Skin epidermis (tissue), 12 donors: ENCODE measurements around the gene RNU1-3.
A peak's percentile ranks its signal among the peaks of the same experiment; 100 is the strongest.
"Not testable (repeated sequence)": the region's sequence is repeated elsewhere in the genome, so short reads cannot be mapped to it uniquely, and the experiment has no call there.

Experiments
- H3K27ac ChIP-seq, 21 experiments: fragments of 200-600 bp; sonication (generic) in 11 of 21; one replicate each; pipeline ENCODE4 v1.5.0; 2020; ENCODE audit warnings: mild to moderate bottlenecking in 3 of 21, inconsistent platforms in 2 of 21, moderate library complexity in 2 of 21
- H3K4me3 ChIP-seq, 7 experiments: fragments of 200-600 bp; sonication (generic) in 2 of 7; one replicate each; pipeline ENCODE4 v1.5.0; 2020; ENCODE audit warnings: inconsistent platforms in 2 of 7, mild to moderate bottlenecking in 2 of 7, moderate library complexity in 1 of 7

Gene RNU1-3

DNA sequence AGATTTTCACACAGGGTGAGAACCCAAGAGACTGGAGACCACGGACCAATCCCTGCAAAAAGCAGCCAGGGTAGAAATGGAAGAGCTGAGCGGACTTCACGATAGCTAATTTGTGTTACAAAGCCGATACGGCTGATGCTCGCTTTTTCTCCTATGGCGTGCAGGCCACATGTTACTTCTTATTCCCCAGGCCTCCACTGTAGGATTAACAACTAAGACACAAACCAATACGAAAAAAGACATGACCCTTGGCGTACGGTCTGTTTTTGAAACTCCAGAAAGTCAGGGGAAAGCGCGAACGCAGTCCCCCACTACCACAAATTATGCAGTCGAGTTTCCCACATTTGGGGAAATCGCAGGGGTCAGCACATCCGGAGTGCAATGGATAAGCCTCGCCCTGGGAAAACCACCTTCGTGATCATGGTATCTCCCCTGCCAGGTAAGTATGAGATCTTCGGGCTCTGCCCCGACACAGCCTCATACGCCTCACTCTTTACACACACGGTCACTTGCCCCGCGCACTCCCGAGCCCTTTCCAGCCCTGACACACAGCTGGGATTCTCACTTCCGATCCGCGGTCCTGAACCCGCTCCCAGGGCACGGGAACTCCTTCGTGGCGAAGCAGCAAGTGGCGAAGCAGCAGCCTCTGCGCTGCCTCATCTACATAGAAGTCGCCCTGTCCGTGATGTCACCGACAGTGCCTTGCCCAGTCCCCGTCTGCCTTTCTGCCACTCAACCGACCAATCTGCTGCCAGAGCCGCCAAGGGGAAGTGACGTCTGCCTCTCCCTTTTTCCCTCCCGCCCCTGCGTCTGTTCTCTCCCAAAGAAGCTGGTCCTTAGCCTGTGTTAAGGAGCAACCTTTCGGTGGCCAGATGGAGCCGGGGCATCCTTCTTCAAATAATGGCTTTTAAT, at the start of gene RNU1-3:
Gene RNU1-3, minus strand, starts transcription at position 447 of the 912 bp plus-strand sequence.
- not testable (repeated sequence) for H3K27ac ChIP-seq, H3K4me3 ChIP-seq

DNA sequence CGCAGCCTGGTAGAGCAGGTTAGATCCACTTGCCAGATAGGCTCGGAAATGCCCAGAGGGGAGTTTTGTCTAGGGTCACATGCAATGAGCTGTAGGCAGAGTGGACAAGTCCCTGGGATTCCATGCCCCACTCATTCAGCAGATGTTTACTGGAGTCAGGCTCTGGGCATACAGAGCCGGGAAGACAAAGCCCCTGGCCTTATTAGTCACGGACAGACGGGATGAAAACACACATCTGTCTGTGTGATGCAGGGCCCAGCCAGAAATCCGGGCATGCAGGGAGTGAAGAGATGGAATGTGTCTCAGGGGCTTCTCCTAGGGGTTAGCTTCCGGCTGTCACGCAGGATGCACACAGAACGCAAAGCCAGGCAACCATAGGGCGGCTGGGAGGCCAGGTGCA, 46.7 kb upstream of the RNU1-3 start:
- not testable (repeated sequence) for H3K27ac ChIP-seq, H3K4me3 ChIP-seq

DNA sequence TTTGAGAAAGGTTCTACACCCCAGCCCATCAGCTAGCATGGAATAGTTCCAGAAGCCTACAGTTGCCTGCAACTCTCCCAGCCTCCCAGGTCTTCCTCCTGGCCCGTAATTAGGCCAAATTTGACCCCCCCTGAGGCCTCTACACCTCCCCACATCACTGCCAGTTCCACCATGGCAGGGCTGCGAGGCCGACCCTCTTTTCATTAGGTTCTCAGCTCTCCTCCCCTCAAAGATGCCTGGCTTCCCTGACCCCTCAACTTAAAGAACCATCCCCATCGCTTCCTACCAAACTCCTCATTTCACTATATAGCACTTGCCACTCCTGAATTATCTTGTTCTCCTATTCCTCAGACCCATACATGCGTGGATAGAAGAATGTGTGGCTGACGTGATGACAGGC, 46.2 kb upstream of the RNU1-3 start:
- not testable (repeated sequence) for H3K4me3 ChIP-seq, H3K27ac ChIP-seq

DNA sequence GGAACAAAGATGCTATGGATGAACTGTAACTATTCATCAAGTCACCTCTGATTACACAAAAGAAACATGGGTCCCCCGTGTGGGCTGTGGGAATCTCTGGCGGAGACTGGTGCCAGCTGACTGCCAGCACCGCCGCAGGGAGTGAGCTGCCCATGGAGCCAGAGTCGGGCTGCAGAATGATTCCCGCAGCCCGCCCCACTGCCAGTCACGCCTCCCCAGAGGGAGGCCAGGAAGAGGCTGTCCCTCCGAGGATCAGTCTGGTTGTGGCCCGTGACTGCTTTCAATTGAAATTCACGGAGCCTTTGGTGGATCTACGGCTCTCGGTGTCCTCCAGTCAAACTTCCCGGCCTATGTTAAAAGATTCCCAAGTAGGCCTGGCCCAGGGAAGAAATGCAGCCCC, 45.8 kb upstream of the RNU1-3 start:
- H3K4me3 ChIP-seq, H3K27ac ChIP-seq: not testable (repeated sequence)

DNA sequence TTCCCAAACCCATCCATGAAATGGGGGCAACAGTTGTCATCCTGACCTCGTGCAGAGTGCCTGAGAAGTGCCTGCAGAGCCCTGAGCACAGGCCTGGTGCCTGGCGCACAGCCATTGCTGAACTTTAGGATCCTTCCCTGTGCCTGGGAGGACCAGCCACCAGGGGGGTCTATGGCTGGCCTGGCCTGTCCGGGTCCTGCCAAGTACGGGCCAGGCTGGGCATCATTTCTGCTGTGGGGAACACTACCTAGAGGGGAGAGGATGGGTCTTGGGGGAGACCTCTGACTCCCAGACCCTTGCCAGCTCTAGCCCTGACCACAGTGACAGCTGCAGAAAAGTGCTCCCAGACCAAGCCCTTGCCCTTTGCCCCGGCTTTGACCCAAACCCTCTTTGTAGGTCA, 45.4 kb upstream of the RNU1-3 start:
- H3K27ac ChIP-seq, H3K4me3 ChIP-seq: not testable (repeated sequence)

DNA sequence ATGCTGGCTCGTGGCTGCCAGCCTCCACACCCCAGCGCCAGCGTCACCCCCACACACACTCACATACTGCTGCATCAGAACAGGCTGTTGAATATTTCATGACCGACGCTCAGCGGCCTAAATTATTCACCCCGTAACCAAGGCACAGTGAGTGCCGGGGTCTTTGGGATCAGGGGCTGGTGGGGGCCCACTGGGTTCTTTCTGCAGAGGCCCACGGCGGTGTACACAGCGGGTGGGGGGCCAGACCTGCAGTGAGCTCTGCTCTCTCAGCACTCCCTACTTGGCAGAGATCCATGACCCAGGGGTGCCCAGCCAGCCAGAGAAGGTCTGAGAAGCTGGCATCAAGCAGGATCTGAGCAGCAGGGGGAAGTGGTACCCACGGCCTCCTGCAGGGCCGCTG, 43.9 kb upstream of the RNU1-3 start:
- not testable (repeated sequence) for H3K4me3 ChIP-seq, H3K27ac ChIP-seq

DNA sequence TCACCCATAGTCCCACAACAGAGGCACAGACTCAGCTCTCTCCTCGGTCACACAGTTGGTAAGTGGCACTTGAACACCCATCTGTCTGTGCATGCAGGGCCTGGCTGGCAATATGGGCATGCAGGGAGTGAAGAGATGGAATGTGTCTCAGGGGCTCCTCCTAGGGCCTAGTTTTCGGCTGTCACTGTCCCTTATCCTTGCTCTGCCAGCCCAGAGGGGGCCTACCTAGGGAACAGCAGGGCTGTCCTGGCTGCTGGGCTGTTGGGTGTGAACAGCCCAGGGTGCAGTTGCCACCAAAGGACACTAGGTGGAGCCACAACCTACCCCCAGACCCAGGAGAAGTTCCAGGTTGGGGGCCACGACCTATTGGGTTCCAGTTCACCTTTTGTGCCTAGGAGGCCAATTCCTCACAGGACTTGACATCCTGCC, 42.9 kb upstream of the RNU1-3 start:
- H3K27ac ChIP-seq, H3K4me3 ChIP-seq: not testable (repeated sequence)

DNA sequence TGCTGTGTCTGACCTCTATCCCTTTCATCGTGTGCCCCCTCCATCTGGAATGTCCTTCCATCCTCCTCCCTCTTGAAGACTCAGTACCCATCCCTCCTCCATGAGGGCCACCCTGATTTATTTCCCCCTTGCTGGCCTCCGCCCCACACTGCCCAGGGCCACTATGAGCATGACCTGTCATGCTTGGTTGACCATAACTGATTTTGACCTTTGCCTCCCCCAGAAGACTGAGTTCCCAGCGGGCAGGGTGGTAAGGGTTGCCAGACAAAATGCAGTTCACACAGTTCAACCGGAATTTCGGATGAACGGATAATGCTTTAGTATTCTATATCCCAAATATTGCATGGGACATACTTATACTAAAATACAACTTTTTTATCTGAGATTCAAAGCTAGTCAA, 42.0 kb upstream of the RNU1-3 start:
- H3K4me3 ChIP-seq, H3K27ac ChIP-seq: not testable (repeated sequence)

DNA sequence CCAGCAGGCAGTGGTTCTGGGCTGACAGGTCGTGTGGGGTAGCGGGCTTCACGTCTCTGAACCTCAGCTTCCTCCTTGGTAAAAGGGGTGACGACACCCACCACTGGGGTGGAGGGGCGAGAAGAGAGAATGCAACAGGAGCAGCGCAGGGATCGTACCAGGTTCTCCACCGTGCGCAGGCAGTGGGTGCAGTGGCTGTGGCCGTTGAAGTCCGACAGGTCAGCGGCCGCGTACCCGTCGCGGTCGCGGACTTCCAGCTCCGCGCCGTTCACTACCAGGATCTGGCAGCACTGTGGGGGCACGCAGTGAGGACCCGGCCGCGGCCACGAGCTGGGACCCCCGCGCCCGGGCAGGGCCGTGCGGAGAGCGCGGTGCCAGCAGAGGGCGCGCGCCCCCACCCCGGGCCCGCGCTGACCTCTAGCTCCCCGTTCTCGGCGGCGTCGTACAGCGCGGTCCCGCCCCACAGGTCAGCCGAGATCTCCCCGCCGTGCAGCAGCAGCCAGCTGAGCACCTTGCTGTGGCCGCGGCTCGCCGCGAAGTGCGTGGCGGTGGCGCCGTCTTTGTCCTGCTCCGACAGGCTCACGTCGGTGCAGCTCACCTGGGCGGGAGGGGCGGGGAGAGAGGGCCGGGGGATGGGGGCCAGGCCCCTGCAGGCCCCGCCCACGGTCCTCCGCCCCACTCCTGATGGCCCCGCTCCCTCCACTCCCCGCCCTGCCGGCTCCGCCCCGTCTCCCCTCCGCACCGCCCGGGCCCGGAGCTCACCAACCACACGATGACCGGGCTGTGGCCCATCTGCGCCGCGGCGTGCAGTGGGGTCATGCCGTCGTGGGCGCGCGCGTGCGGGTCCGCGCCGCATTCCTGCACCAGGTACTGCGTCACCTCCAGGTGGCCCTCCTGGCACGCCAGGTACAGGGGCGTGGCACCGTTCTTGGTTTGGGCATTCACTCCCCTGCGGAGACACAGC, 40.7 kb upstream of the RNU1-3 start:
- peak overlapping the region in 2 of 7 experiments; percentile 21 to 25 for H3K4me3 ChIP-seq
- H3K27ac ChIP-seq, result not testable (repeated sequence)

DNA sequence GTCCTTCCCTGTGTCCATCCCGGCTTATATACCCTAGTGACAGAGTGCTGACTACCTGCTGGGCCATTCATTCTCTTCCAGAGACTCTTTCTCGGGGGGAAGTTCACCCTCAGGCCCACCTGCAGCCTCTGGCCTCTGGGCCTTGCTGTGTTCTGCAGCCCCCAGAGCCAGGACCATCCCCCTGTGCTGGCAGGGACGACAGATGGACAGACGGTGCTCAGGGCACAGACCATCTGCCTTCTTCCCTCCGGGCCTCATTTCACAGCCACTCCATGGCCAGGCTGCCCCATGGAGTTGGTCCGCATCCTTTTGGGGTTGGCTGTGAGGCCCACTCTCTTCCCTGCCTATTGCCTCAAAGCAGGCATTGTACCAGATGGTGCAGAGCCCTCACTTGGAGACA, 39.6 kb upstream of the RNU1-3 start:
- H3K4me3 ChIP-seq, H3K27ac ChIP-seq: not testable (repeated sequence)

DNA sequence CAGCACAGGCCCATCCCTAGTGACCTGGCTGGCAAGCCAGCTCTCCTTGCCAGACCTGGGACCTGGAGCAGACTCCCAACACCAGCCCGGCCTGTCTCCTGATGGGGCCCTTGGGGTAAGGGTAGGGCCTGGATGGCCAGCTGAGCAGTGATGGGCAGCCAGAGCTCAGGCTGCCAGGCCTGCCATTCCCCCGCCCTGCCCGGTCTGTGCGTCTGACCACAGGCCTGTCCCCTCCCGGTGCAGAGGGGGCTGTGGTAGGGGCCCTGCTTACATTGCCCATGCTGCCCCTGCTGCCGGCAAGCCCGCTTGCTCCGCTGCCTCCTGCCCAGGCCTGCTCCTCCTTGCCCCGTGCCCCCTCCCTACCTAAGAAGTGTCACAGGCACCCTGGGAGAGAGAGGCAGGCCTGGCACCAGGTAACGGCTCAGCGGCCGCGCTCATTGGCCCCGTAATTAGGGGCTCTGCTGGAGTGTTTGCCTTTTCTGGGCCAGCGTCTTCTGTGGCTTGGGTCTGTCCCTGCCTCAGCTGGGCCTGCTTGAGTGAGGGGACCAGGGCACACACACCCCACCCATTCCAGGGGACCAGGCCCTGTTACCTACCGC, 37.9 kb upstream of the RNU1-3 start:
- H3K27ac ChIP-seq, H3K4me3 ChIP-seq: not testable (repeated sequence)

DNA sequence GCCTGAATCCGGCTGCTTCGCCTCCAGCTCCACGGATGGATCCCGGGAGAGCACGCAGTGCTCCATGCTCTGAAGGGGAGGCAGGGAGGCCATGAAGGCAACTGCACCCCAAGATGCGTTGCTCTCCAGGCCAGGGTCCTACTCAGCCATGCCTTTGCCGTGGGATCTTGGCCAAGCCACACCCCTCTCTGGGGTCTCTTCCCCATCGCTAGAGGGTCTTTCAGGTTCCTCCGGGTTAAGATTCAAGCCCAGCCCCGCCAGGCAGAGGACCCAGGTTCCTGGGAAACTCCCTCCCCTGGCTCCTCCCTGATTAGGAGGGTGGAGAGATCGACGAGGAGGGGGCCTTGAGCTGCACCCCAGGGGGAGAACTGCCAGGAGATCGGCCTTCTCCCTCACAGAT, 37.3 kb upstream of the RNU1-3 start:
- H3K4me3 ChIP-seq, H3K27ac ChIP-seq: not testable (repeated sequence)

DNA sequence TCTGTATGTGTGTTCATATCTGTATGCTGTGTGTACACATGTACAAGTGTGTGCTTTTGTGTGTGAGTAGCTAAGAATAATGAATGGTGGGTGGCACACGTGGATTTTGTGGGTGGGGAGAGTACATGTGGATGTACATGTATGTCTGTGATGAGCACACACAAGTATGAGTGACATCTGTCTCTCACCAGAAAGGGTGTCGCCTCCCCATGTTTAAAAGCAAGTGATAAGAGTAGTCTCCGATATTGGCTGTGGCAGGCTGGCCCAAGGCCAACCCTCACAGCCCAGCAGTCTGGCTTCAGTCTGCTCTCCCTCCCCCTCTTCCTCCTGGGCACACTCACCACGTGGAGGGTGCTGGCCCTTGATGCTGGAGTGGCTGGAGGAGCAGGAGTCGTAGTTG, 36.9 kb upstream of the RNU1-3 start:
- not testable (repeated sequence) for H3K4me3 ChIP-seq

DNA sequence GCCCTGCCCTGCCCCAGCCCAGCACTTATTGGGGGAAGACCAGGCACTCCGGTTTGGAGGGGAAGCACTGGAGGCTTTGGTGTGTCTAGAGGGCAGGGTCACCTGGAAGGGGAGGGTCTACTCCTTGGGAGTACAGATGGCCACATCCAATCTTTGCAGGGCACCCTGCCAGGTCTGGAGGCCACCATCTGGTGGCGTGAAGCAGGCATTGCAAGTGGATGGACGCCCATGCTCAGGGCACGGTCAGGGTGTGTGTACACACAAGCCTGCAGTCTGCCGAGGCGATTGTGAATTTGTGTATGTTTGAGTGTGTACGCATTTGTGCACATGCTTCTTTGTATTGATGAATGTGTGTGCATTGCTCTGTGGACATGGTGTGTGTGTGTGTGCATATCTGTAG, 36.4 kb upstream of the RNU1-3 start:
- H3K27ac ChIP-seq, result not testable (repeated sequence)

More for the DNA sequence above, 36.9 kb upstream of the RNU1-3 start:
- not testable (repeated sequence) for H3K27ac ChIP-seq

DNA sequence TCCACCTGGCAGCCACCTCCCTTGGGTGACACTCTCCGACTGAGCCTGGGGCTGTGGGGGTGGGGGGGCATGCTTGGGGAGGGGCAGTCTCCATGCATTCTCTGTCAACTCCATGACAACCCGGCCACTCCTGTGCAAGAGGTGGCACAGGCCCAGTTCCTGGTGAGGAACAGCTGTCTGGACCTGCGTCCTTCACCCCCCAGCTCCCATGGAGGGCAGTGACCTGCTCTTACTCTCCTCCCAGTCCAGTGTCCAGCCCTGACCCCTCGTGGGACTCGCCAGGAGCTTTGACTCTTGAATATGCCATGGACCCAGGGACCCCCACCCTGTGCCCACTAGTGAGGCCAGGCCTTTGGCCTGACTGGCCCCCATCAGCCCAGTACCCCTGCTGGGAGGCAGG, 35.5 kb upstream of the RNU1-3 start:
- not testable (repeated sequence) for H3K4me3 ChIP-seq

More for the DNA sequence above, 36.4 kb upstream of the RNU1-3 start:
- not testable (repeated sequence) for H3K4me3 ChIP-seq

DNA sequence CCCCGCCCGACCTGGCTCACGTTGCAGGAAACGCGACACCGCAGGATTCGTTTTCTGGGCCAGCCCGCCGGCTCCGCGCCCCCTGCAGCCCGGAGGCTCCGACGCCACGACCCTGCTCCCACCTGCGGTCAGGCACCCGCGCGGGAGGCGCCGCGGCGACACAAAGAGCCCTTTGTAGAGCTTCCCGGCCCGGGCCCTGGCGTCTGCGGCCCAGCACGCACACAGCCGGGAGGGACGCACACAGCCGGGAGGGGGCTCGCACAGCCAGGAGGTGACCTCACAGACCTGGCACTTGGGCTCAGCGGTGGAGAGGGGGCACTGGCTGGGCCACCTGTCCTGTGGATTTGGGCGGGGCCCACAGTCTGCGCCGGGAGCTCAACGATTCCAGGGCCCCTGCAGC, 34.4 kb upstream of the RNU1-3 start:
- H3K4me3 ChIP-seq, H3K27ac ChIP-seq: not testable (repeated sequence)

More for the DNA sequence above, 35.5 kb upstream of the RNU1-3 start:
- not testable (repeated sequence) for H3K27ac ChIP-seq

DNA sequence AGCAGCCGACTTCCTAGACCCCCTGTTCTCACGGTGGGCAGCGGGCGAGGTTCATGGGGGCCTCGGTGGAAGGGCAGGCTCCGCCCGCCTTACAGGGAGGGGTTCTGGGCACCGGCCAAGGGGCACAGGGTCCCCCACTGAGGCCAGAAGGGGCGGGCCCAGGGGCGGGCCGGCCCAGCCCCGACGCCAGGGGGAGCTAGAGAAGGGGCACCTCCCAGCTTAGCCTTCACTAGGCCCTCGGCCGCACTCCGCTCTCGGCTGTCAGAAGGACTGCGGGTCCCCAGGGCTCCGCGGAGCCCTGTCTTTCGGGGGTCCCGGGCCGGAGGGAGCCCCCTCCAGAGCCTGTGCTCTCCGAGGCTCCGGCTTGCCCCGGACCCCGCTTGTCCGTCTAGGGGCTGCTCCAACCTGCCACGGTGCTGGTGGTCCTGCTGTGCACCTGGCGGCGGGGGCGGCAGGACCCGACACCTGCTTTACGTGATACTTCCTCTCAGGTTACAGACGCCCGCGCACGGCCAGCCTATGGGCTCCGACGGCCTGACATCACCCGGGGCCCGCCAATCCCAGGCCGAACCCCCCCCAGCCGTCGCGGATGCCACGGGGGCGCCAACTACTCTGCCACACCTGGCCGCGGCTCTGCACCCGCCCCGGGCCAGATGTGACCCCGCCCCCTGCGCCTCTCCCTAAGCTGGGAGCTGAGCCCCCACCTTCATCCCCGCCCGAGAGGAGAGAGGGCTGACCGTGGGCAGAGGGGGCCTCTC, 33.6 kb upstream of the RNU1-3 start:
- H3K27ac ChIP-seq, result not testable (repeated sequence)

DNA sequence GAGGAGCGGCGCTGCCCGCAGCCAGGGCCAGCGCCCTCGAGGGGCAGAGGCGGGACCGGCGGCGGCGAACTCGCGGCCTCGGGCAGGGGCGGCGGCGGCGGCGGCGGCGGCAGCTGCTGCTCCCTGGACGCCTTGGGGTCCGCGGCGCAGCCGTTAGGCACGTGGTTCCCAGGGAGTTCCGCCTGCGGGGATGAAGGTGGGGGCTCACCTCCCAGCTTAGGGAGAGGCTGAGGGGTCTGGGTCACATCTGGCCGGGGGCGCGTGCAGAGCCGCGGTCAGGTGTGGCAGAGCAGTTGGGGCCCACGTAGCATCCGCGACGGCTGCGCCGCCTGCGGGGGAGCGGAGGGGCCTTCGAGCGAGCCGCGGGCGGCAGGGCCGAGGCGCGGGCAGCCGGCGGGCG, 32.7 kb upstream of the RNU1-3 start:
- not testable (repeated sequence) for H3K27ac ChIP-seq, H3K4me3 ChIP-seq

More for the DNA sequence above, 33.6 kb upstream of the RNU1-3 start:
- not testable (repeated sequence) for H3K4me3 ChIP-seq

DNA sequence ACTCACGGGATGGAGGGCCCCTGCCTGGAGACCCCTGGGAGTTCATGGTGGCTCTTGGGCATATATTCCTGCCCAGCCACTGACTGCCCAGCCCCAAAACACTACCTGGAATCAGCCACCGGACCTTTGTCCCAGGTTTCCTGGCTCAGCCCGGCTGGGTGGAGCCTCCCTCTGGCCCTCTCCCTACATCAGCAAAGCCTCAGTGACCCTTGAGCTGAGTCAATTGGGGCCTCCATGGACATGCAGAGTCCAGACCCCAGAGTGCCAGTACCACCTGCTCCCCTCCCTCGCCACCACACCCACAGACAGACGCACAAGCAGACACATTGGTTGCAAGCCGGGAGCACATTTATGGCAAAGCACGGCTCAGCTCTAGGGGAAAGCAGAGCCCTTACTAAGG, 30.4 kb upstream of the RNU1-3 start:
- not testable (repeated sequence) for H3K27ac ChIP-seq, H3K4me3 ChIP-seq
